Hepatic stellate cell (primary cell): Measurements from ENCODE around the gene TMEM242.
A peak's percentile ranks its signal among the peaks of the same experiment; 100 is the strongest.

Source experiments
- DNase-seq: peaks from one replicate; pipeline ENCODE4 v3.0.0; 2011; ENCODE audit warnings: low spot score

TMEM242 gene

DNA sequence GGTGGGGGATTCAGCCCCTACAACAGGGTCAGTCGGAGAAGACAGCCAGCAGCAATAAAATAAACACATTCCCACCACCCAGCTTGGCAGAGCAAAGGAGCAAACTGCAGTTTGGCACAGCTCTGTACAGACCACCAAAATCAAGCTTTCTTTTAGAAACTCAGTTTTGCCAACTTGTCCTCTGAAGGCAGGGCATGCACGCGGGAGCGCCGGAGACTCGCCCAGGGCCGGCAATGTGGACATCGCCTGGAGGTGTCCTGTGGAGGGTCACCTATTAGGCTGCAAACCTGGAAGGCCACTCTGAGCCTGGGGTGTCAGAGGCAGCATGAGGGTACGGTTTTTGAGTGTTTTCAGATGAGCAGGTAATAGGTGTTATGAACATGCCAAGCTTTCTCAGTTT lies 34.7 kb downstream of the TMEM242 start:
- DNase-seq: no peak

DNA sequence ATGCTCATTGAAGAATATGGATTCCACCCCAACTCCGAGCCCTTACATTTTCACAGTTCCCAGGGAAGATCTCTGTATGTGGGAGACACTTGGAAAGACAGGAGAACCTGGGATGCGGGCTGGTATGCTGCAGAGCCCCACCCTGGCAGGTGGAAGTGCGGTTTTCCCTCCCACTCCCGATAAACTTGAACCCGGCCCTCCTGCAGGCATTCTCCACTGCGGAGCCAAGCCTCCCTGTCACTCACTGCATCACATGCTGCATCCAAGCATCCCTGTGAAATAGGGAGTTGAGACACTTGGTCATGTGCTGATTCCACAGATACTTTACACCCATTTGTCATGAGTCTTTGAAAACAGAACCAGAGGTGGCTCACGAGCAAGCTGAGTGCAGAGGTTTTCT lies 35.4 kb downstream of the TMEM242 start:
- no peak for DNase-seq

DNA sequence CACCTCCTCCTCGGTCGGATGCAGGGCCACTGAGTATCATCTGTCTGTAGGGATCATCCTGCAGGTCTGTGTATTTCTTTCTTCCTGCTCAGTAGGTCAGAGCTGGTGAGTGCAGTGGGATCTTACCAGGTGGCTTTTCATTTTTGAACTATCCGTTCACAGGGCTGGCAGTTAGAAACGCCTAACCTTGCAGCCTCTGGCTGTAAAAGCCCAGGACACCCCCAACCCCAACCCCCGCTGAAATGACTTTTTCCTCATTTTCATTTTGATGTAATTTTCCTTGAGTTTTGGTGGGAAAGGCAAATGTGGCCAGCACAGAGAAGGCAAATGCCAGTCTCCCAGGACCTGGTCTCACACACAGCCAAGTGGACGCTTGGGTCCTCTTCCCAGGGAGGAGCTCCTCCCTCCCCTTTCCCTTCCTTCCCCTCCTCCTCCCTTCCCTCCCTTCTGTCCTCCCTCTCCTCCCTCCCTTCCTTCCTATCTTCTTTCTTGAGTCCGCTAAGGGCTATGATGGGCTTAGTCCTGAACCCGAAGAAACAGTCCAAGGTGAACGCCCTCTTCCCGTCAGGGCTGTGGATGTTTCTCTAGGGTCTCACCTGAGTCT lies 36.0 kb downstream of the TMEM242 start:
- DNase-seq: no peak

DNA sequence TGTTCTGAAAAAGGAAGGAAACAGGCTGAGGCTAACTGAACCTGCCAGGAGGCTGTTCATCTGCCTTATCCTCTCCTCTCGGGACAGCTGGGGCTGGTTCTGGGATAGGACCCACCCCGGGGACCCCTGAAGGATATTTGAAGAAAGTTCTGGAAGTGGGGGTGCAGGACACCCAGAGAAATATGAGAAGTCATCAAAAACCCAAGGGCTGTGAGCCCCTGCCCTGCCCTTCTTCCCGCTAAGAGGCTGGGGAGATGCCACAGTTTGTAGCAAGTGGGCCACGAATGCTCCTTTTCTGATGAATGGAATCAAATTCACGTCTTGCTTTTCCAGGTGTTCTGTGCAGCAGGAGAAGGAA lies 37.9 kb downstream of the TMEM242 start:
- DNase-seq: no peak

DNA sequence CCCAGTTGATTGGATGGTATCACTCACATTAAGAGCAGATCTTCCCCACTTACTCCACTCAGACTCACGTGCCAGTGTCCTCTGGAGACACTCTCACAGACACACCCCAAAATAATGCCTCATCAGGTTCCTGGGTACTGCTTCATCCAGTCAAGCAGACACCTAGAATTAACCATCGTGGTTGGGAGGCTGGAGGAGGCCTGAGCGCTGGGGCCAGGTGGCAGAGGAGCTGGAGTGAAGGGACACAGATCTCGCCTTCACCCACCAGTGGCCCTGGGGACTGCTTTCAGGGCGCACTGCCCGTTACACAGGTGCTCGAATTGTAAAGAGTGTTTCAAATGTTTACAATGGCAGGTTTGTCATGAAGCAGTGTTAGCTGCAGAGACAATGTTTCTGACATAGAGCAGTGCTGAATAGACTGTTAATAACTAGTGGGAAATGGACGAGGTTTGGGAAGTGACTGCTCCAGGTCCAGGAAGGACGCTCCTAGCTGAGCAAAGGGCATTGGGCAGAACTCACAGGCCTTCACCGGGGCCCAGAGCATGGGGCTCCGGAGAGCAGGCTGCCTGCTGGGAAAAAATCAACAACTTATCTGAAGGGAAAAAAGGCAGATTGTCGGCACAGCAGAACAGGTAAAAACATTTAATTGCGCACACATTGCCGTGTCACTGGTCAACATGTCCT lies 38.4 kb downstream of the TMEM242 start:
- DNase-seq: no peak

DNA sequence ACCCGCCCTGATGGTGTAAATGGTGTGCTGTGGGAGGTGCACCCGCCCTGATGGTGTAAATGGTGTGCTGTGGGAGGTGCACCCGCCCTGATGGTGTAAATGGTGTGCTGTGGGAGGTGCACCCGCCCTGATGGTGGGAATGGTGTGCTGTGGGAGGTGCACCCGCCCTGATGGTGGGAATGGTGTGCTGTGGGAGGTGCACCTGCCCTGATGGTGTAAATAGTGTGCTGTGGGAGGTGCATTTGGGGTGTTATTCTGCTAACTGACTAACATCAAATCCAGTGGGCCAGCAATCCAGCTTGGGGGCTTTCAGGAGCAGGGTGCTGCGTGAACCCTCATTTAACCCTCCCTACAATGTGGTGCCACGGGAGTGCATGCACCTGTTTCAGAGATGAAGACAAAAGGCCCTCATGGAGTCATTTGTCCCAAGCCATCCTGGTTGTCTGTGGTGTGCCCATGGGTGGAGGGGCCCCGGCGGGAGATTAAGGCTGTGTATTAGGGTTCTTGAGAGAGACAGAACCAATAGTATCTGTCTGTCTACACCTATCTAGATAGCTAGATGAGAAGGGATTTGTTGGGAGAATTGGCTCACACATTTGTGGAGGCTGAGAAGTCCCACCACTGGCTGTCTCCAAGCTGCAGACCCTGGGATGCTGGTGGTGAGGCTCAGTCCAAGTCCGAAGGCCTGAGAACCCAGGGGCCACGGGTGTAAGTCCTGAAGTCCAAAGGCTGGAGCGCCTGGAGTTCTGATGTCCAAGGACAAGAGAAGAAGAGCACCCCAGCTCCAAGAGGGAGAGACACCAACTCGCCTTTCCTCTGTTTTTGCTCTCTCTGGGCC lies 39.2 kb downstream of the TMEM242 start:
- DNase-seq: no peak

DNA sequence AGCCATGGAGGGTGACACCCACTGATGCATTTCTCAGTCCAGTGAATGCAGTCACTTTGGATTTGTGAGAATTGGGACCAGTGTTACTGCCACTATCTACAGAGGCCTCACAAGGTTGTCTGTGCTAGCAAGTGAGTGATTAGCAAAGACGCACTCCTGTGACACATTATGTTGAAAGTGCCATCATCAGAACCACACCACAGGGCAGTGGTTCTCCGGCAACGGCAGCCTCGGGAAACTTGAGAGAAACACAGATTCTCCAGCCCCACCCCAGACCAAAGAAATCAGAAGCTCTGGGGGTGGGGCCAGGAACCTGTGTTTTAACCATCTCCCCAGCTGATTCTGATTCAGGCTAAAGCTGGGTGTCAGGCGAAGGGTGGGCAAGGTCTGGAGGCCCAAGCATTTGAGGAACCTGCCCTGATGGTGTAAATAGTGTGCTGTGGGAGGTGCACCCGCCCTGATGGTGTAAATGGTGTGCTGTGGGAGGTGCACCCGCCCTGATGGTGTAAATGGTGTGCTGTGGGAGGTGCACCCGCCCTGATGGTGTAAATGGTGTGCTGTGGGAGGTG lies 39.9 kb downstream of the TMEM242 start:
- no peak for DNase-seq

DNA sequence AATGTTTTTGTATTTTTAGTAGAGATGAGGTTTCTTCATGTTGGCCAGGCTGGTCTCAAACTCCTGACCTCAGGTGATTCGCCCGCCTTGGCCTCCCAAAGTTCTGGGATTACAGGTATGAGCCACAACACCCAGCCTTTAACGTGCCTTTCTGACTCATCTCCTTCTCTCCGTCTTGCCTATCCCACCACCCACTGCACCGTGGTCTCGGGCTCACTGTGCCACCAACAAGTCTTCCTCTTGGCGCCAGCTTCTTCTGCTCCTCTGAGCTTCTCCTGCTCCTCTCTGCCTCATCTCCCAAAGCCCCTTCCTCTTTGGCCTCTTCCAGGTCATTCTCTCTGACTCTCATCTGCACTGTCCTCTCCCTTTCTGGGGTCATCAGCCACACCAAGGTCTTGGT lies 41.0 kb downstream of the TMEM242 start:
- DNase-seq: no peak

DNA sequence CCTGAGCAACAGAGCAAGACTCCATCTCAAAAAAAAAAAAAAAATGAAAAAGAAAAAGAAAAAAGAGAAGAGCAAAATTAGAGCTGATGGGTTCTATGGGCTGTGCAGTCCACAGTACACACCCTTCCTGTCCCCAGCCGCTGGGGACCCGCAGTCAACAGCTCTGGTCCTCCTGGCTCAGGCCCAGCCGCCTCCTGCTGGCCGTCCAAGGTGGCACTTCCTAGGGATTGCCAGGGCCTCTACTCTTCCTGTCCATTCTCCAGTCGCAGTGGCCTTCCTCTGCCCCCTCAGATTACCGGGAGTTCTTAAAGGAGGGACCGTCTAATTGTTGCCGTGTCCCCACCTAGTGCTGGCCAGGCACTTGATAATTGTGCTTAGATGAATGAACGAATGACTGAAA lies 41.7 kb downstream of the TMEM242 start:
- peak; percentile 39 for DNase-seq

DNA sequence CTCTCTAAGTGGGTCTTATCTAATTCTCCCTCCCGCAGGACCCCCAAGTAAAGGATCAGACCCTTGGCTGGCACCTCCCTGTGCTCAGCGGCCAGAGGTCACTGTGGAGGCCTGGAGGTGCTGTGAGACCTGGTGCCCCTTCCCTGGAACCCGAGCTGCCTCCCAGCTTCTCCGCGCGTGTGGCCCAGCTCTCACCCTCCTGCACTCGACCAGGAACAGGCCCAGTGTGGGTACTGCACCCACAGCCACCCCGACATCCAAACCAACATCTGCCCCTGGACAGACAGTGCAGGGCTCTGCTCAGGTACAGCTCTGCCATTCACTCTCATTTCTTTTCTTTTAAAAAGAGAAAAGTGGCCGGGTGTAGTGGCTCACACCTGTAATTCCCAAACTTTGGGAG lies 42.4 kb downstream of the TMEM242 start:
- DNase-seq: no peak

DNA sequence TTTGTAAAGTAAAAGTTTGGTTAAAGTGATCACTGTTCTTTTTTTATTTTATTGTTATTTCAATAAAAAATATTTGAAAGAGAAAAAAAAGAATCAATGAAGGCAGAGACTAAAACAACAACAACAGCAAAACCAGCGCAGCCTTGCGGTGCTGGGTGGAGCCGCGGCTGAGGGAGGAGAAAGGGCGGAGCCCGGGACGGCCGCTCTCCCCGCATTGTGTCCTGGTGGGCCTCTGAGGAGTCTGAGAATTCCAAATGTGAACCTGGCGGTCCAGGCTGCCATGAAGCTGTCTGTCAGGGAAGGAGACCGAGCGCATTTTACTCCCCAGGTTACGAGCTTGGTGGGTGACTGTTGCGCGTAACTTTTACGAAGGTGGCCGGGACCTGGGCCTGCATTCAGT lies 43.2 kb downstream of the TMEM242 start:
- no peak for DNase-seq

DNA sequence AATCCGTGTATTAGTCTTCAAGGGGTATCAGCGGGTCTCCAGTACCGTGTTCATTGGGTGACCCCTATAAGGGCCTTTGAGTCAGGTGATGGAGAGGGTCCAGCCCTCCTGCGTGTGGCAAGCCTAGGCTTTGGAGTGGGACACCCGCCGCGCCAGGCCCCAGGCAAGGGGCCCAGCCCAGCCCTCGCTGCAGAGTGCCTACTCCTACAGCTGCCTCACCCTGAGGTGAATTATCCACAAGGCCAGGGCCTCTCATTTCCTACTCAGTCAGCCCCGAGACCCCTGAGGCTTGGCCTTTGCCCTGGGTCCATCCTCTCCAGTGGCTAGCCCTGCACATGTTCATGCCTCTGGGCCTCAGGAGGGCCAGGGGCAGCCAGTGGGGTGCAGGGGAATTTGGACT lies 45.1 kb downstream of the TMEM242 start:
- DNase-seq: no peak

DNA sequence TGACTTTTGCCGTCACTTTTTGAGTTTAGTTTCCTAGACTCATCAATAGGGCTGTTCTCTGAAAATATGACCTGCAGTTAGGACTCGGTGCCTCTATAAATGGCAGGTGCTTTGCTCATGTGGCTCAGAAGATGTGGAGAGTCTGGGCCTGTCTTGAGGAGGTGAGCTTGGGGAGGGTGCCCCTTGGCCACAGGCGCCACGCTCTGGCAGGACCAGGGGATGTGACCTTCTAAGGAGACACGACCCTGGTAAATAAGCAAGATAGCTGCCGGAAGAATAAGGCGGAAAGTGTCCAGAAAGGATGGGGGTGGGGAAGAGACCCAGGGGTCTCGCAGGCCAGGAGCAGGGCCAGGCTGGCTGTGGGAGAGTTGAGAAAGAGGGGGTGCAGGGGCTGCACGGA lies 46.6 kb downstream of the TMEM242 start:
- DNase-seq: no peak

DNA sequence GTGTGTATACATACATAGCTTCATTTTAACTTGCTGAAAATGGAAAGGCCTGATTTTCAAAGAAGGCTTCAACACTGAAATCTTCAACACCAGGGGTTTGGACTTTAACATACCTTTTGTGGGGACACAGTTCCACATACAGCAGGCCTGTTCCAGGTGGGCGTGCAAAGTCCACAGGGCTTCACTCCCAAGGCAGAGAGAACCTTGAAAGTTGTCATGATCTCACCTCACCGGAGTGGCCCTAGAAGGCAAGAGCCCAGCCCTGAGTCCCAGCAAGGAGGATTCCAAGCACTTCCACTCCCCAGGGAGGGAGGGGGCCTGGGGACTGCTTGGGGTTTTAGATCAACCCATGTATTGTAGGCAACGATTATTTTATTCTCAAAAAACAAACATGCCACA lies 47.2 kb downstream of the TMEM242 start:
- DNase-seq: no peak

DNA sequence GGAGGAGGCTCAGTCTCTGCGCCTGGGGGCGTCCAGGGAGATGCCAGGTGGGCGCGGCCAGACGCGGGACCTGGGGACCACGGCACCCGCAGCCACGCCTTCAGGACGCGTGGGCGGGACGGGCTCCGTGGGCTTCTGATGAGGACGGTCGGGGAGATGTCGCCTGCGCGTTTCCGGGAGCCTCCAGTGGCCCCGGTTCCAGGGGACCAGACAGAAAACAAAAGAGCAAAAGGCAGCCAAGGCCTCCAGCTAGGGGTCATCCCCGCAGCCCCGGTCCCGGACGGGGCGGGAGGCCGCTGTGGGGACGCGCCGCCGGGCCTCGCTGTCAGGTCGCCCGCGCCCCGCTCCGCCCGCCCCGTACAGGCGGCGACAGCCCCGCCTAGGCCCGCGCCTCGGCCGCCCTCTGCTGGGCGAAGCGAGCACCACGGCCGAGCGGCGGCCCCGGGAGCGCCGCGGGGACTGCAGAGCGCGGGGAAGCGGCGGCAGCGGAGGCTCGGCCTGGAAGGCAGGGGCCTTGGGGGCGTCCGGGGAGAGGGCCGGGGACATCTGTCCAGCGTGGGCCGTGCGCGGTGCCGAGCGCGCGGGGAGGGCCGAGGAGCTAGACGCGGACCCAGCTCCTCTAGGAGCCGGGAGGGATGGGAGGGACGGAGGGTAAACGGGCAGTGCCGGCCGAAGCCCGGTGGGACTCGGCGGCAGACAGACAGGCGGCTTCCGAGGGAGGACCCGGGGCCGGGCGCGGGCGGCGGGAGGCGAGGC lies 48.7 kb downstream of the TMEM242 start:
- peak; percentile 93 for DNase-seq

DNA sequence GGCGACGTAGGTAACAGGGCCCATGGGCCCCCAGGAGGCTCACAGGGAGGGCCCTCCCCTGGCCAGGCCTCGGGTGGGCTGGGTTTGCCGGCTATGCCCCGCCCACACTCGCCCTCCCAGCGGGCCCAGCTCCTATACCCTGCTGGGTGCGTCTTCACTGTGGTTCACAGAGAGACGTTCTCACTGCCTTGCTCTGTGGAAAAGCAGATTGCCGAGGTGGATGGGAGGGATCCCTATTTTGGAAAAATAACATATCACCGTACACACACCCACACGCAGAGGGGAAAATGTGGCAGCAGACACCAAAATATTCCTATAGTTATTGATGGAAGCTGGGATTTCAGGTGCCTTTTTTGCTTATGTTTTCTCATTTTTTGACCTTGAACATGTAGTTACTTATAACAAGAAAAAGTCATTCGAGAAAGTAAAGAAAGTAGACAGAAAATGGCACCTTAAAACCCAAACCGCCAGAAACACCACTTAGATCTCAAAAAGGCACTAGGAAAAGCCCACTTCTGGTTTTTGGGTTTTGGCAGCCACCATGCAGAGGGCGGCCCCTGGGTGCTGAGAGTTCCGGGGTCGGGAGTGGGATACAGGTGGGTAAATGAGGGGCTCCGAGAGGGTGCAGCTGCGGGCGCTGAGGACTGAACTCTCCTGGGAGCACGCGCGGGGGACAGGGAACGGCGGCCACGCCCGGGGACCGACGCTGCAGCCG lies 49.4 kb downstream of the TMEM242 start:
- DNase-seq: peak; percentile 56

DNA sequence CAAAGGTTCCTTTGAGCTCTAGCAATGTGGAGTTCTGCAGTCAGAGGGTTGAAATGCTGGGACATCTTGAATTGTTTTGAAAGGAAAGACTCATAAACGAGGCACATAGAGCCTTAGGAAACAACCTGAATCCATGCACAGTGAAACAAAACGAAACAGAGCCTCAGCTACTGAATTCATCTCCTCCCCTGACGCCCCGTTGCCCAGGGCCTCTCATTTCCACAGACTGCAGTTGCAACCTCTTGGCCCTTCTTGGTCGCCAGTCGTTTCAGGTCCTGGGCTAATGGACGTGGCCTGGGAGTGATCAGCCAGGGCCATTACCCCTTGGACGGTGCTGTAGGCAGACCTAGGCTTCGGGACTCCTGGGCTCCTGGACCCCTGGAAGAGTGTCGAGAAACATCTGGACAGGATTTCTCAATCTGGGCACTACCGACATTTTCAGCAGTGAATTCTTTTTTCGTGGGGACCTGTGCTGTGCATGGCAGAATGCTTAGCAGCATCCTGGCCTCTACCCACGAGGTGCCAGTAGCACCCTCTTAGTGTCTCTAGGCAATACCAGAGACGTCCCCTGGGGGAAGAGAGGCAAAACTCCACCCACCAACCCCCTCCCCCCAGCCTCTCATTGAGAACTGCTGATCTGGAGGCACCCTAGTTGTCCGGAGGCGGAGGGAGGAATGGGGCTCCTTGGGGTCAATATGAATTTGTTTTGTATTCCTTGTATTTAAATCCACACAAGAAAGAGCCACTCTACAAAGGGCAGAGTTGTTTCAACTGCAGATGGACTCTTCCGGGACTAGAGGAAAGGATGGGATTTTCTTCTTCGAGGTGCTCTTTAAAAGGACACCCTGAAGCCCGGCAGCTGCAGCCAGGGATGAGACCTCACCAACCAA lies 50.2 kb downstream of the TMEM242 start:
- DNase-seq: no peak

DNA sequence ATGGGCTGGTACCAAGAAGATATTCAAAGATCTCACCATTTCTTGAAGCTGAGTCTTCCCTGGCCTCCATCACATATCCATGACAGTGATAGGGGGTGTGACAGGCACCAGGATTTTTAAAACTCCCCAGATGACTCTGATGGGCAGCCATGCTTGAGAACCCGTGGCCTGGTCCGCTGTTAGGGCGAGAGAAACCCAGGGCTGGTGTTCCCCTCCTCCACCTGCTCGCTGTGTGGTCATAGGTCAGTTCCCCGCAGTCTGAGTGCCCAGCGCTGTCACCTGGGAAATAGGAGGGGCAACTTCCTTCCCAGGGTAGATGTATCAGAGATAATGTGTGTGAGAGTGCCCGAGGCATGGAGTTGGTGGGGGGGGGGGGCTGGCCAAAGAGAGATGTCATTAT lies 50.9 kb downstream of the TMEM242 start:
- no peak for DNase-seq

DNA sequence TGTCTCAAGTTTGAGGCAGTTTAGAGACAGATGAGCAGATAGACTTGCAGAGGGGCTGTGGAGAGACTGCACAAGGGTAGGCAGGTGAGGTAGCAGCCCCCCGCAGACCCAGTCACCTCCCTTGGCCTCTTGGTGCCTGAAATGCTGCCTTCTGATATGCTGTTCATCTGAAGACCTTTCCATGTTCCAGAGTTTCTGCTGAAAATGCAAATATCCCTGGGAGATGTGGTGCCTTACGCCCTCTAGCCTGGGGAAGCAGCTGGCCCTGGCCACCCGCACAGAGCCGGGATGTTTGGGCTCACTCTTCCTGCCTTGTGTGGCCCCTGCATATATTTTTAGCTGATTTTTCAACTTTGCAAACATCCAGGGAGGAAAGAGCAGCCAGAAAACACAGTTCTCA lies 51.4 kb downstream of the TMEM242 start:
- no peak for DNase-seq

DNA sequence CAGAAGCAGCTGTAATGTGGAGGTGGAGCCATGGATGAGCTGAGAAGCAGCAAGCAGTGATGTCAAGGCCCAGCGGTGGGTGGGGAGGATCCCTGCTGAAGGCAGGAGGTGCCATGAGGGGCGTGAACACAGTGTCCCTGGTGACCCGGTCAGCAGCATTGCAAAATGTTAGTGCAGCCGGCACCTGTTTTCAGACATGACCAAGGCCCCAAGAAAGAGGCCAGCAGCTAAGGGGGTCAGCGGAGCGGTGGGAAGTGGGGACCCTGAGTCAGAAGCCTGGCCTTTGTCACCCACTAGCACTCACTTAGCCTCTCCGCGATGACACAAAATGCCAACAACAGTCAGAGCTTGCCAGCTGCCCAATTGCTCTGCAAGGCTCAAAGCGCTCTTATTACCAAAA lies 51.9 kb downstream of the TMEM242 start:
- no peak for DNase-seq

DNA sequence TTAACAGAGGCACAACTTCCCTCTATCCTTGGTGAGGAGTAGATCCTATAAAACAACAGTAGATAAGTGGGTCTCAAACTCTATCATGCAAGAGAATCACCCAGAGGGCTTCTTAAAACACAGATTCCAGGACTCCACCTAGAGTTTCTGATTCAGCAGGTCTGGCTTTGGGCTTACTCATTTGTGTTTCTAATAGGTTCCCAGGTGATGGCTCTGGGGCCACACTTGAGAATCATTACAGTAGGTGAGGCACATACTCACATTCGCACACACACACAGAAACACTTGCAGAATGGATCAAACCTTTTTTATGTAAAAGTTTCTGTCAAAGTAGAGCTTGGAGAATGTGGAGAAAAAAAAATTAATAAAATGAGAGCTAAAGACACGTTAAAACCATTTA lies 52.4 kb downstream of the TMEM242 start:
- no peak for DNase-seq
